IPS-NIHi7 (cell line): ENCODE measurements around the gene ALG10.
"Not testable (repeated sequence)": the region's sequence is repeated elsewhere in the genome, so short reads cannot be mapped to it uniquely, and the experiment has no call there.

Experiments used
- DNase-seq: peaks from one replicate; pipeline ENCODE4 v3.0.0; 2012; ENCODE audit warnings: mixed read lengths; ENCODE audit errors: extremely low spot score

ALG10 gene

GRCh38 chr12:34022079-34022830 lies at the start of gene ALG10:
Gene ALG10 (plus strand): TSS chr12:34022496. CDS start chr12:34022600, 104 bp downstream.
- DNase-seq: peak; percentile 85

- not testable (repeated sequence) for DNase-seq
These were observed 49.4 kb upstream of the ALG10 start for GRCh38 chr12:33972884-33973283.

- no peak for DNase-seq
These were observed 44.4 kb upstream of the ALG10 start for GRCh38 chr12:33977887-33978286.

GRCh38 chr12:33988197-33988805 lies 34.0 kb upstream of the ALG10 start:
- DNase-seq: no peak

GRCh38 chr12:33988913-33989312 lies 33.4 kb upstream of the ALG10 start:
- DNase-seq: no peak

GRCh38 chr12:33994857-33995808 lies 27.2 kb upstream of the ALG10 start:
- no peak for DNase-seq

GRCh38 chr12:34008835-34009234 lies 13.5 kb upstream of the ALG10 start:
- not testable (repeated sequence) for DNase-seq

- DNase-seq: no peak
These were observed 5.9 kb upstream of the ALG10 start for GRCh38 chr12:34016361-34016760.

GRCh38 chr12:34021071-34021470 lies 1.2 kb upstream of the ALG10 start:
- DNase-seq: no peak

GRCh38 chr12:34027661-34028060 lies 5.4 kb downstream of the ALG10 start:
- DNase-seq: not testable (repeated sequence)

GRCh38 chr12:34030591-34030990 lies 8.3 kb downstream of the ALG10 start:
- DNase-seq: no peak

GRCh38 chr12:34033628-34034296 lies 11.5 kb downstream of the ALG10 start:
- DNase-seq: peak; percentile 2

GRCh38 chr12:34038357-34038756 lies 16.1 kb downstream of the ALG10 start:
- DNase-seq: not testable (repeated sequence)

GRCh38 chr12:34046570-34046969 lies 24.3 kb downstream of the ALG10 start:
- DNase-seq: no peak

GRCh38 chr12:34047855-34048254 lies 25.6 kb downstream of the ALG10 start:
- not testable (repeated sequence) for DNase-seq

GRCh38 chr12:34048714-34049113 lies 26.4 kb downstream of the ALG10 start:
- DNase-seq: no peak

- DNase-seq: no peak
These were observed 29.2 kb downstream of the ALG10 start for GRCh38 chr12:34051486-34051885.

- DNase-seq: no peak
These were observed 32.6 kb downstream of the ALG10 start for GRCh38 chr12:34054938-34055337.
